GM06990 (cell line): ENCODE measurements around the gene CDX1.

Experiments used
- DNase-seq: peaks from one replicate; pipeline ENCODE4 v3.0.0-alpha.2; 2011; ENCODE audit not compliant: insufficient read length; ENCODE audit errors: extremely low read depth
- H3K27me3 ChIP-seq: replicated peaks from 2 replicates; pipeline ENCODE4 v1.6.0; 2011; ENCODE audit warnings: low read length; ENCODE audit not compliant: control insufficient read depth, insufficient read depth
- H3K36me3 ChIP-seq: 2 replicates; pipeline ENCODE4 v1.5.1; 2011; ENCODE audit warnings: low read length; ENCODE audit not compliant: control insufficient read depth, insufficient read depth
- H3K4me3 ChIP-seq: replicated peaks from 2 replicates; pipeline ENCODE4 v1.5.1; 2011; ENCODE audit warnings: low read depth, mild to moderate bottlenecking, control low read depth, low read length
- CTCF ChIP-seq: IDR thresholded peaks from 2 replicates; pipeline ENCODE4 v1.5.1; 2011; ENCODE audit warnings: low read length, control low read depth, mild to moderate bottlenecking, inconsistent platforms; ENCODE audit not compliant: insufficient read depth, poor library complexity, severe bottlenecking

The CDX1 gene

DNA sequence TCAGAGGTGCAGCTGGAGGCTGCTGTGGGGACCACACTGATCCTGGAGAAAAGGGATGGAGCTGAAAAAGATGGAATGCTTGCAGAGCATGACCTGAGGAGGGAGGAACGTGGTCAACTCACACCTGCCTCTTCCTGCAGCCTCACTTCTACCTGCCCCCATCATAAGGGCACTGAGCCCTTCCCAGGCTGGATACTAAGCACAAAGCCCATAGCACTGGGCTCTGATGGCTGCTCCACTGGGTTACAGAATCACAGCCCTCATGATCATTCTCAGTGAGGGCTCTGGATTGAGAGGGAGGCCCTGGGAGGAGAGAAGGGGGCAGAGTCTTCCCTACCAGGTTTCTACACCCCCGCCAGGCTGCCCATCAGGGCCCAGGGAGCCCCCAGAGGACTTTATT is 17.4 kb downstream of the CDX1 start:
- H3K36me3 ChIP-seq, result no peaks in the 10 kb centered on the region
- no peaks in the 10 kb centered on the region; the same call in 1 of the 2 replicates for H3K27me3 ChIP-seq
- no peak for TF ChIP-seq CTCF
- no peak overlapping the region for H3K4me3 ChIP-seq
- no peak for DNase-seq

DNA sequence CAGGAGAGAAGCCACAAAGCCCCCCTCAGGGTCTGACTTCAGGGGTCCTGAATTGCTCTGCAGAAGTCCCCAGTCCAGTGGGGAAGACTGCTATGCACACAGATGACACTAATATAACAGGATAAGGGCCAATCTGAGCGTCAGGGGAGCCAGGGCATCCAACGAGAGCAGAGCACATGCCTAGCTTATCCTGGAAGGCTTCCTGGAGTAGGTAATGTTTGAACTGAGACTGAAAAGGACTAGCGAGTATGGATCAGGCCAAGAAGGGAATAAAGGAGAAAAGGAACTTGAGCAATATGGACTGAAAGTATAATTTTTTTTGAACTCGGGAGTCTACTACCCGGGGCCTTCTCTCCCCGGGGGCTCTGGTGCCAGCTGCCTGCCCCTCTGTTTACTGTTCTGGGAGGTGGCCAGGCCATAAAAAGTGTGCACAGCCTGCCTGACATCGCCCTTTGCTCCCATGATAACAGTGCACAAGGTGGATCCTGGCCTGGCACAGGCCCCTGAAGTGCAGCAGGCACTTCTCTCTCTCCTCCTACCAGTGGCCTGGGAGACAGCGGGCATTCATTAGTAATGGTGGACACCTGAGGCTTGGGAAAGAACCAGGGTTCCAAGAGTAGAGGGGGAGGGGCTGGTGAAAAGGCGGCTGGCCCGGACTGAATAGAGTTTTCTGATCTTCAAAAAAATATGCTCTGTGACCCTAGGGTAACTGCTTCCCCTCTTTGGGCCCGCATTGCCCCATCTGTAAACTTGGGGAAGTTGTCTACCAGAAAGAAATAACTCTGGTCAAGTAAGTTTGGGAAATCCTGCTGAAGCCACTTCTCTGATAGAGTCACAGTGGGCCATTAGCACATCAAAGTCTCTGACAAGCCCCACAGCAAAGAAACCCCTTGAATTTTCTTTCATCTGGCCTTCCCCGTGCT is 18.7 kb downstream of the CDX1 start:
- DNase-seq, result no peak
- H3K27me3 ChIP-seq, result no peaks in the 10 kb centered on the region; the same call in none of the 2 replicates

GRCh38 chr5:150186137-150186536 is 19.6 kb downstream of the CDX1 start:
- DNase-seq, result no peak
- no peak for TF ChIP-seq CTCF
- Histone ChIP-seq H3K27me3 (peaks cover 1% of the 10 kb centered on the region), H3K36me3 (no peaks in the 10 kb centered on the region), H3K4me3 (no peak overlapping the region)

More for the DNA sequence above, 18.7 kb downstream of the CDX1 start:
- Histone ChIP-seq H3K4me3 (no peak overlapping the region), H3K36me3 (no peaks in the 10 kb centered on the region)
- no peak for TF ChIP-seq CTCF

- H3K36me3 ChIP-seq, result no peaks in the 10 kb centered on the region
- peaks cover 1% of the 10 kb centered on the region for H3K27me3 ChIP-seq
- H3K4me3 ChIP-seq, result no peak overlapping the region
- no peak for TF ChIP-seq CTCF
- no peak for DNase-seq
Observed at GRCh38 chr5:150186897-150187296, 20.3 kb downstream of the CDX1 start.

DNA sequence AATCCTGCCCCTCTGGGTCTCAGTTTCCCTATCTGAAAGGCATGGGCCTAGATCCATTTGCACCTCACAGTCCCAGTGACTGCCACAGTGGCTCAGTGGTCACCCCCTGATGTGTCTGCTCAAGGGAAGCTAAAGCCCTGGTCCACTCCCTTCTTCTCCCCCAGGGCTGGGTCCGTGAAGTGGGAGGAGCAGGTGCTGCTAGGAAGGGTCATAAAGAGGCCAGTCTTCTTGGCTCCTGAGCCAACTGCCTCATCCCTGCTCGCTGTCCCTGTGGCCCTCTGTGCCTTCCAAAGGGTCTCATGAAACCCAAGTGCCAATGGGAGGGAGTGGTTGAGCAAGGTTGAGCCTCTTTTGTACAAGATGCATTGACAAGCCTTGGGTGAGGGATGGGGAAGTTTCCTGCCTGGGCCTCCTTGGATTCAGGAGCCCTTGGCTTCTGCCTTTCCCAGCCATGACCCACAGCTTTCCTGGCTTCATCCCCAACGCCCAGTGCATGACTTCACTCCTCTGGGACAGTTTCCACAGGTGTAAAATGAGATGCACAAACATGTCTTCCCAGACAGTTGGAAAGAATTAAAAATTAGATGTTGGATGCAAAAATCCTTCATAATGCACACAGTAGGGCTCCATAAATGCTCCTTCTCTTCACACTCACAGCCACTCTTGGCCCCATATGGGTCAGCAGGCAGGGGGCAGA is 21.7 kb downstream of the CDX1 start:
- no peak for DNase-seq
- Histone ChIP-seq H3K4me3 (no peak overlapping the region), H3K27me3 (peaks cover 1% of the 10 kb centered on the region), H3K36me3 (no peaks in the 10 kb centered on the region)
- TF ChIP-seq CTCF, result no peak
